ACC112 (cell line): ENCODE results near the gene KCNQ5.

Experiments
- H2AFZ ChIP-seq: fragments of 200-600 bp; sonication (generic); one replicate; pipeline ENCODE4 v1.6.0; 2017; ENCODE audit warnings: antibody characterized with exemption, low read length; ENCODE audit not compliant: unreplicated experiment
- H3K27ac ChIP-seq: fragments of 200-600 bp; sonication (generic); 2 replicates; pipeline ENCODE4 v1.5.1; 2014; ENCODE audit warnings: low read depth, mild to moderate bottlenecking, antibody characterized with exemption, low read length, moderate library complexity
- H3K27me3 ChIP-seq: fragments of 200-600 bp; sonication (generic); 2 replicates; pipeline ENCODE4 v1.6.1; 2014; ENCODE audit warnings: mild to moderate bottlenecking, antibody characterized with exemption, low read length, moderate library complexity, mixed read lengths; ENCODE audit not compliant: insufficient read depth
- H3K36me3 ChIP-seq: fragments of 200-600 bp; sonication (generic); 2 replicates; pipeline ENCODE4 v1.6.1; 2016; ENCODE audit warnings: mild to moderate bottlenecking, antibody characterized with exemption, low read length, moderate library complexity, mixed read lengths; ENCODE audit not compliant: insufficient read depth
- H3K4me1 ChIP-seq: fragments of 200-600 bp; sonication (generic); one replicate; pipeline ENCODE4 v1.6.1; 2016; ENCODE audit warnings: low read length, mixed read lengths; ENCODE audit not compliant: insufficient read depth, unreplicated experiment, control insufficient read depth
- H3K4me3 ChIP-seq: fragments of 200-600 bp; sonication (generic); 2 replicates; pipeline ENCODE4 v1.5.1; 2014; ENCODE audit warnings: mild to moderate bottlenecking, low read depth, low read length
- H3K79me2 ChIP-seq: fragments of 200-600 bp; sonication (generic); one replicate; pipeline ENCODE4 v1.6.0; 2016; ENCODE audit warnings: low read length; ENCODE audit not compliant: control insufficient read depth, unreplicated experiment, insufficient read depth

Gene KCNQ5

DNA sequence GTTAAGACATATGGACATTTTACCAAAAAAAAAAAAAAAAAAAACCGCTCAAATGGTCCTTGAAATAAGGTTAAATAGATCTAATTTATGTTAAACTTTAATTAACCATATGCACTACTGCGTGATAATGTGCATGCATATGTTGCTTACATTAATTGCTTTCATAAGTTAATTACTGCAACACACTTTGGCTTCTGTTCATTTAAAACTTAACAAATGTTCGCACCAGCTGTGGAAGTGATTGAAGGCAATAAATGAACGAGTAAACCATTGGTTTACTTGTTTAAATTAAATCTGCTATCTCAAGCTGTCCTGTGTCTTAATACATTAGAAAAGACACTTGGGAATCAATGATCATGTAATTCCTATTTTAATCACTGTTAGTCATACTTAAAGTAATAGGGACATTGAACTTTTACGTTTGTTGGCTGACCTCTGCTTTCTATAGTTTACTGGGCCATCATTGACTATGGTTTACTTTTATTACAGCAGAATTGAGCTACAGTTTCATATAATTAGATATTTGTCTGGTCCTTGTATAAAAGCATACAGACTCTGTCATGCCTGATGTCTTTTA, 308.8 kb downstream of the KCNQ5 start:
- Histone ChIP-seq H3K27me3 (no peaks in the 10 kb centered on the region), H3K27ac (no peak overlapping the region), H3K36me3 (no peaks in the 10 kb centered on the region), H3K79me2 (no peaks in the 10 kb centered on the region), H3K4me1 (peaks cover 7% of the 10 kb centered on the region), H3K4me3 (no peak overlapping the region), H2AFZ (no peak overlapping the region)

- no peaks in the 10 kb centered on the region for H3K36me3 ChIP-seq
- no peaks in the 10 kb centered on the region for H3K79me2 ChIP-seq
- no peak overlapping the region for H3K4me3 ChIP-seq
- no peak overlapping the region for H2AFZ ChIP-seq
- H3K27ac ChIP-seq, result no peak overlapping the region
- H3K4me1 ChIP-seq, result peaks cover 7% of the 10 kb centered on the region
- H3K27me3 ChIP-seq, result no peaks in the 10 kb centered on the region
Observed at GRCh38 chr6:72931325-72931887, 309.5 kb downstream of the KCNQ5 start.

DNA sequence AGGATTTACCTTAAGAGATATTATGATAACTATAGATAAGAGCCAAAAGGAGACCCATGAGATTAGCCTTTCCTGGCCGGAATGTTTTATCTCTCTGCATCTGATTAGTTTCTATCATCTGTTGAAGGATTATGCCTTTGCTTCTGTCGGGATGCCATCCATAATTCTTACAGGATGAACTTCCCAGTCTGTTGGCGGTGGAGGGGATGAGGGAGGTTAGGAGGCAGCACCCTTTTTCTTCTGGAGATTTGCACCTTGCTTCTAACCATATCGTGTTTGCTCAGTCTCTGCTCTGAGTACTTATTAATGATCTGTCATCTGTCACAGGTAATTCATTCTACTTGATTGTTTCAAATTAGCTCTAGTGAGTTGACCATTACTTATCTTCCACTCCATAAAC, 311.4 kb downstream of the KCNQ5 start:
- Histone ChIP-seq H3K79me2 (no peaks in the 10 kb centered on the region), H3K36me3 (no peaks in the 10 kb centered on the region), H3K27ac (no peak overlapping the region), H3K4me3 (no peak overlapping the region), H3K27me3 (no peaks in the 10 kb centered on the region), H2AFZ (no peak overlapping the region), H3K4me1 (no peaks in the 10 kb centered on the region)

DNA sequence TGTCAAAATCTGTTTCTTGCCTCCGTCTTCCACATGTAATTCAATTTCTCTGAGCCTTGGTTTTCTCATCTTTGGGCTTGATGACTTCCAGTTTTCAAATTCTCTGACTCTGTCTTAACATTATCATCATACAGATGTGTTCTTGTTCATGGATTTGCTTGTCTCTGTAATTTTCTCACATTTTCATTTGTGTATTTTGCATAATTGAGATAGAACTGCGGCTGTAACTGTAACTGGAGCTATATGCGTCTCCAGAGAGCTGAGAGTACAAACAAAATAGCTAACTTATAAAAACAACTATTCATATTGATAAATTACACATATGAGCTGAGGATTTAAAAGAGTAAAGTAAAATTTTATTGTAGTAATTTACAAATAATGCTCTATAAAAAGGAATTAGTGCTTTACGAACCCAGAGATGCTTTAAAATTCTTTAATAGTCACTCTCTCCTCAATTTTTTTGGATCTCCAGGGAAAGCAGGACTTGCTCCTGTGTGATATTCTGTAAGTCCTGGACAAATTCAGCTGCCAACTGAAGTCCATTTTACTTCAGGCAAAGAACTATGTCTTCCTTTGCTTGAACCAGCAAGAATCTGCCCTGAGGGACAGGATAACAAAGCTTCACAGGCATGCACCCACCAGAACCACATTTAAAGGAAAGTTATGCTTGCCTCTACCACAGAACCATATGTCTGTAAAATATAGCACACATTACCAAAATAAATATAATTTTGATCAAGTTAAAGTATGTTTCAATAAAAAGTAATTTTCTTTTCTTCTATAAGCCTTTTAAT, 315.1 kb downstream of the KCNQ5 start:
- Histone ChIP-seq H2AFZ (no peak overlapping the region), H3K79me2 (no peaks in the 10 kb centered on the region), H3K27me3 (no peaks in the 10 kb centered on the region), H3K4me1 (no peaks in the 10 kb centered on the region), H3K36me3 (no peaks in the 10 kb centered on the region), H3K4me3 (no peak overlapping the region), H3K27ac (no peak overlapping the region)

DNA sequence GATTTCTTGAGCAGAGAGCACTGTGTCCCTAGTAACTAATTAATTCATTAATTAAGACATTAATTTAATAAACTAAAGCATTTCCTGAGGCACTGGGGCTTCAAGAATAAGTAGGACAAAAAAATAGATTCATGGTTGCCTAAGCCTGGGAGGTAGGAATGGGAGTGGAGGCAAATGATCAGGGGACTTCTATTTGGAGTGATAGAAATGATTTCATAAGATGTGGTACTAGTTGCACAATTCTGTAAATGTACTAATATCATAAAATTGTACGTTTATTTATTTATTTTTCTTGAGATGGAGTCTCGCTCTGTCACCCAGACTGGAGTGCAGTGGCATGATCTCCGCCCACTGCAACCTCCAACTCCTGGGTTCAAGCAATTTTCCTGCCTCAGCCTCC, 316.2 kb downstream of the KCNQ5 start:
- Histone ChIP-seq H3K27me3 (no peaks in the 10 kb centered on the region), H3K4me3 (no peak overlapping the region), H3K4me1 (no peaks in the 10 kb centered on the region)

GRCh38 chr6:72939004-72939403, 317.1 kb downstream of the KCNQ5 start:
- Histone ChIP-seq H2AFZ (no peak overlapping the region), H3K79me2 (no peaks in the 10 kb centered on the region), H3K27me3 (no peaks in the 10 kb centered on the region)

More for the DNA sequence above, 316.2 kb downstream of the KCNQ5 start:
- Histone ChIP-seq H2AFZ (no peak overlapping the region), H3K79me2 (no peaks in the 10 kb centered on the region), H3K27ac (no peak overlapping the region), H3K36me3 (no peaks in the 10 kb centered on the region)

DNA sequence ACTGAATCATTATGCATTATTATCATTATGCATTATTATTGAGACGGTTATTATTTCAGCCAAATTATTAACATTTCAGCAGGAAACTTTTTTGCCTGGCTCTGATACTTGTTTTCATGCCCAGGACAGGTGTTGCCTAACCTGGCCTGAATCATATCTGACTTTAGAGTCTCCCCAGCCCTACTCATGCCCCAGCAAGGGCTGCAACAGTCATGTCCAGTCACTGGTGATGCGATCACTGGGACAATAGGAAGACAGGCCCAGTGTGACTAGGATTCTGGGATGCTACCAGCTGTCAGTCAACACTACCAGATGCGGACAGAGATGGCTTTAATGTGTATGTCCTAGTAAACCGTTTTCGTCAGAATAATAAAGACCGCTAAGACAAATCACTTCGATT, 318.4 kb downstream of the KCNQ5 start:
- H2AFZ ChIP-seq, result no peak overlapping the region
- no peaks in the 10 kb centered on the region for H3K36me3 ChIP-seq
- no peaks in the 10 kb centered on the region for H3K27me3 ChIP-seq
- H3K27ac ChIP-seq, result no peak overlapping the region
- no peaks in the 10 kb centered on the region for H3K79me2 ChIP-seq
- H3K4me1 ChIP-seq, result no peaks in the 10 kb centered on the region
- H3K4me3 ChIP-seq, result no peak overlapping the region

More at GRCh38 chr6:72939004-72939403, 317.1 kb downstream of the KCNQ5 start:
- H3K4me3 ChIP-seq, result no peak overlapping the region
- H3K27ac ChIP-seq, result no peak overlapping the region
- no peaks in the 10 kb centered on the region for H3K36me3 ChIP-seq
- no peaks in the 10 kb centered on the region for H3K4me1 ChIP-seq

- Histone ChIP-seq H3K27me3 (no peaks in the 10 kb centered on the region), H3K4me3 (no peak overlapping the region), H3K4me1 (peaks cover 3% of the 10 kb centered on the region), H2AFZ (no peak overlapping the region), H3K36me3 (no peaks in the 10 kb centered on the region), H3K27ac (no peak overlapping the region), H3K79me2 (no peaks in the 10 kb centered on the region)
Observed at GRCh38 chr6:72941263-72941662, 319.4 kb downstream of the KCNQ5 start.

GRCh38 chr6:72941751-72942150, 319.9 kb downstream of the KCNQ5 start:
- Histone ChIP-seq H3K27ac (no peak overlapping the region), H3K4me3 (no peak overlapping the region), H3K79me2 (no peaks in the 10 kb centered on the region), H3K27me3 (no peaks in the 10 kb centered on the region), H2AFZ (no peak overlapping the region), H3K36me3 (no peaks in the 10 kb centered on the region), H3K4me1 (peaks cover 7% of the 10 kb centered on the region)

DNA sequence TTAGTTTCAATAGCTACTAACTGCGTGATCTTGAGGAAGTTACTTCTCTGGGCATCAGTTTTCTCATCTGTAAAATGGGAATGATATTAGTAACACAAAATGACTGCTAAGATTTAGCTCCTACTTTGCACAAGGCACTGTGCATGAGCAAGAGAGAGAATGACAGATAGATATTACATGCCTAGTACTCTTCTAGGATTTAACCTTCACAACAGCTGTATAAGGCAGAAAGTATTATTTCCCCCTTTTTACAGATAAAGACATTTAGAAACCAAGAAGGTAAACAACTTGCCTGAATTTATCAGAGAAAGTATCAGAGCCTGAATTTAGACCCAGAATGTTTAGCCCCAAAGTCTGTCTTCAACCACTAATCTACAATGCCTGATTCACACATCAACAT, 321.8 kb downstream of the KCNQ5 start:
- Histone ChIP-seq H3K27ac (no peak overlapping the region), H2AFZ (no peak overlapping the region), H3K4me1 (peaks cover 20% of the 10 kb centered on the region), H3K27me3 (no peaks in the 10 kb centered on the region), H3K4me3 (no peak overlapping the region), H3K36me3 (no peaks in the 10 kb centered on the region), H3K79me2 (no peaks in the 10 kb centered on the region)

DNA sequence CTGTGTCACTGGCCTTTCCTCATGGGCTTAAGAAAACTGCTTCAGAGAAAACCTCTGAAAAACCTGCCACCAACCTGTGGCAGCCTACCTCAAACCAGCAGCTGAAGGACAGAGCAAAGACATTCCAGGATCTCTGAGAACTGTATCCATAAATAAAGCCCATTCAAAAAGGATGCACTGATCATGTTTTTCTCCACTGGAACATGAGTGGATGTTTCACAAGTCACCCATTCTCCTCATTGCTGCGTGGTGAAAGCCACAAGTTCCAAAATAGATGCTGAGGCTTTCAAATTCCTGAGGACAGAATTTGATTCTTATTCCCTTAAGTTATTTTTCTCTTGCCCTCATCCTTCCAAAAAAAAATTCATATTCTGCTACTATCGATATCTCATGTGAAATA, 322.8 kb downstream of the KCNQ5 start:
- Histone ChIP-seq H3K36me3 (no peaks in the 10 kb centered on the region), H3K4me1 (peaks cover 30% of the 10 kb centered on the region), H2AFZ (no peak overlapping the region), H3K27me3 (no peaks in the 10 kb centered on the region), H3K79me2 (no peaks in the 10 kb centered on the region), H3K27ac (no peak overlapping the region), H3K4me3 (no peak overlapping the region)
